Activated CD4-positive, CD25-positive, alpha-beta regulatory T cell (primary cell): ENCODE results near the gene GREB1.
"Not testable (repeated sequence)": the region's sequence is repeated elsewhere in the genome, so short reads cannot be mapped to it uniquely, and the experiment has no call there.

ENCODE experiments used
- DNase-seq, 4 experiments: peaks; one replicate each; lab custom pipeline; 2025; lab: John Stamatoyannopoulos, UW

GREB1 gene

DNA sequence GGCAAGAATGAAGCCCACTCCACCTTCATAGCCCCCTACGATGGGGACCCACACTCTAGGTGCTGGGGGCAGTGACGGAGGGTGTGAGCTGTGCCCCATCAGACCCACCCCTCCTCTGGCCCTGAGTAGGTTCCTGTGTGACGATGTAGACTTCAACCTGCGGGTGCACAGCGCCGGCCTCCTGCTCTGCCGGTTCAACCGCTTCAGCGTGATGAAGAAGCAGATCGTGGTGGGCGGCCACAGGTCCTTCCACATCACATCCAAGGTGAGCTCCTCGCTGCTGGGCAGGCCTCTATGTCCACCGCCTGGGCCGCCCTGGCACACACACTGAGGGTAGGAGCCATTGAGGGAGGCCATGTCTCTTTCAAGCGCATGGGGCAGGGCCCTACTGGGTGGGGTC lies 101.3 kb downstream of the GREB1 start:
- no peak for DNase-seq

- no peak for DNase-seq
These were observed 102.9 kb downstream of the GREB1 start for GRCh38 chr2:11636593-11637295.

DNA sequence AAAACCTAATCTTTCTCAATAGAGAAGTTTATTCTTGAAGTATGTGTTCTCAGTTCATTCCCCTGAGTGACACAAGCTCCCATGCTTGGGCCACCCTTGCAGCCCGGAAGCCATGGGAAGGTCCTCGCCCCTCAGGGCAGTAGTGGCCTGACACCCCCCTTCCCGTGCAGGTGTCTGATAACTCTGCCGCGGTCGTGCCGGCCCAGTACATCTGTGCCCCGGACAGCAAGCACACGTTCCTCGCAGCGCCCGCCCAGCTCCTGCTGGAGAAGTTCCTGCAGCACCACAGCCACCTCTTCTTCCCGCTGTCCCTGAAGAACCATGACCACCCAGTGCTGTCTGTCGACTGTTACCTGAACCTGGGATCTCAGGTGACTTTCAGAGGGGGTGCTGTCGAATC lies 103.7 kb downstream of the GREB1 start:
- DNase-seq: no peak

- DNase-seq: no peak
These were observed 105.7 kb downstream of the GREB1 start for GRCh38 chr2:11639503-11639902.

DNA sequence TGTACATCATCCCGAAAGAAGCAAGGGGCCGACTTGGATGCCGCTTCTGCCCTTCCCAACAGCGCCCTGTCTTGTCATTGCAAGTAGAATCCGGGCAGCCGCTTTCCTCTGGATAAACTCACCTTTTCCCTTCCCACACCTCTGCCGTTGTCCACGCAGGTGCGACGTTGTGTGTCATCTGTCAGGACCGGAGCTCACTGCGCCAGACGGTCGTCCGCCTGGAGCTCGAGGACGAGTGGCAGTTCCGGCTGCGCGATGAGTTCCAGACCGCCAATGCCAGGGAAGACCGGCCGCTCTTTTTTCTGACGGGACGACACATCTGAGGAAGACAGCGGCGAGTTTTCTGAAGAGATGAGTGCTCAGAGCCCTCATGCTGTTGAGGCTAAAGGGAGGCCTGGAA lies 106.3 kb downstream of the GREB1 start:
- DNase-seq: no peak

- DNase-seq: no peak
These were observed 109.1 kb downstream of the GREB1 start for GRCh38 chr2:11642972-11643371.

GRCh38 chr2:11644293-11644692 lies 110.4 kb downstream of the GREB1 start:
- DNase-seq: no peak

- no peak for DNase-seq
These were observed 112.7 kb downstream of the GREB1 start for GRCh38 chr2:11646530-11646929.

- DNase-seq: no peak
These were observed 114.2 kb downstream of the GREB1 start for GRCh38 chr2:11647834-11648600.

- DNase-seq: no peak
These were observed 115.2 kb downstream of the GREB1 start for GRCh38 chr2:11649093-11649492.

DNA sequence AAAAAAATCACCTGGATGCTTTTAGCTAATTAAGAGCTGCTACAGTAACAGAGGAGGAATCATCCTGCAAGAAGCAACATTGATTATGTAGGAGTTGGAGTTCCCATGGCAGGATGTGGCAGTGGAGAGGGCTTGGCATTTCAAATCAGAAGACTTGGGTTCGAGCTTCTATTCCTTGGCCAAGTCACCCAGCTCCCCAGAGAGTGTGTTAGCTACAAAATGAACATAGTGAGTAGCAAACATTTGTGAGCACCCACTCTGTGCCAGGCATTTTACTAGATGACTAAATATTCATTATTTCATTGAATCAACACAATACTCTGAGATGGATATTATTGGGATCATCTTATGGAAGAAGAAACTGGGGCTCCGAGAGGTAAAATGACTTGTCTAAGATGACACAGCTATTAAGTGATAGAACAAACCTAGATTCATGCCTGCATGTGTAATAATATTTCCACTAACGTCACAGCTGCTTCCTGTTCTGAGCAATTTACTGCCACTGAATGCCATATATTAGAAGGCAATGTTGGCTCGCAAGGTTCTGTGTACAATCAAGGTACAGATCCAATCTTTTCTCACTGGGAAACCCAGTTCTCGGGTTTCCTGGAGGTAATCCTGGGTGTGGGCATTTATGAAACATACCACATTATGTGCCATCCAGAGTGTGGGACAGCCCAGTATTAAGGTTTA lies 118.2 kb downstream of the GREB1 start:
- no peak for DNase-seq

- no peak for DNase-seq
These were observed 118.7 kb downstream of the GREB1 start for GRCh38 chr2:11652553-11652952.

GRCh38 chr2:11655495-11655894 lies 121.7 kb downstream of the GREB1 start:
- no peak for DNase-seq

- no peak for DNase-seq
These were observed 122.4 kb downstream of the GREB1 start for GRCh38 chr2:11656252-11656651.

- DNase-seq: no peak
These were observed 122.8 kb downstream of the GREB1 start for GRCh38 chr2:11656671-11657101.

- no peak for DNase-seq
These were observed 123.3 kb downstream of the GREB1 start for GRCh38 chr2:11657195-11657594.

DNA sequence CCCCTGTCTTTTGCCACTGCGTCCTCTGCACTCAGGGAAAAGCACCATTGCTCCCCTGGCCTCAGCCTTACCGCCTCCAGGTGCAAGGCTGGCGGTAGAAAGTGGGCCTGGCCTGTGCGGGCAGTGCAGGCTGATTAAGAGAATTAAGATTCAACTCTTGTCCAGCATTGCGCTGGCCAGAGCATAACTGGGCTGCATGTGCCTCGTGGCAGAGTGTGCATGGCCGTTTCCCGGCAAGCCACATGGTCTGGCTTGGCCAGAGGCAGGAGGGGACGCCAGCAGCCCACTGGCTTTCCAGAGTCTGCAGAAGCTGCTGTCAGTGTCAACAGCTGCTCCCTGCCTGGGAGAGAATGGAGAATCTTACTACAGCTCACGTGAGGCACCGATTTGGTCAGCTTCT lies 123.8 kb downstream of the GREB1 start:
- no peak for DNase-seq

- no peak for DNase-seq
These were observed 124.6 kb downstream of the GREB1 start for GRCh38 chr2:11658208-11659114.

DNA sequence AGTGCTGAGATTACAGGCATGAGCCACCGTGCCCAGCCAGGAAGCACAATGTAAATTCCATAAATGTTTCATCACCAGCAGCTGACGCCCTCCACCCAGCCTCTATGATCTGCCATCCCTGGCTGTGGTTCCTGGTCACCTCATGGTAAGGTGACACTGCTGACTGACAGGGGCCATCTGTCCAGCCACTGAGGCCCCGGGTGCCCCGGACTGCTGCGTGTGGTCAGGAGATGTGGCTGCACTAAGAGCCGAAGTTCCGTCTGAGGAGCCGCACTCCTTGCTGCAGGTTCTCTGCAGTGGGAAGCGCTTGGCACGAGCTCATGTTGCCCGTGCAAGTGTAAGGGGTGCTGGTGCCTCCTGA lies 125.2 kb downstream of the GREB1 start:
- DNase-seq: no peak

DNA sequence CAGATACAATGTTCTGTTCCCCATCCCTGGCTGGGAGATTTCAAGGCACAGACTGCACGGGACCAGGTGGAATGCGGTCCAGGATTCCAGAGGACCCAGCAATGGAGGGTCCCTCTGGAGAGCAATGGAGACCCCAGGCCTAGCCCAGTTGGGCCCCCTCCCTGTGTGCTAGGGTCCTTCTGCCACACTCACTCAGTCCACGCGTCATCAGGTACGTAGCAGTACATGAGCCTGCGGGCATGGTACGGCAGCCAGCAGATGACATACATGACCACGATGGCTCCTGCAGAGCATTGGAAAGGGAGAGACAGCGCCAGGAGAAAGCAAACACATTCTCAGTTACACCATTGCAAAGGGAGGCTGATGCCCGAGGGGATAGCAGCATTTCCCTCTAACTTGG lies 126.0 kb downstream of the GREB1 start:
- DNase-seq: no peak

DNA sequence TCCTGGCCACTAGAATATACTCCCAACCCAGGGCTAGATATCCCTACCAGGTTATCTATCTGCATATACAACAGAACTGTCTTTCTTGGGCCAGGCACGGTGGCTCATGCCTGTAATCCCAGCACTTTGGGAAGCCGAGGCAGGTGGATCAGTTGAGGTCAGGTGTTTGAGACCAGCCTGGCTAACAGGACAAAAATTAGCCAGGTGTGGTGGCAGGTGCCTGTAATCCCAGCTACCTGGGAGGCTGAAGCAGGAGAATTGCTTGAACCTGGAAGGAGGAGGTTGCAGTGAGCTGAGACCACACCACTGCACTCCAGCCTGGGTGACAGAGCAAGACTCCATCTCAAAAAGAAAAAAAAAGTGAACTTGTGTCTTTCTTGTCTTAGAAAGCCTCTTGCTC lies 126.6 kb downstream of the GREB1 start:
- DNase-seq: not testable (repeated sequence)

GRCh38 chr2:11661891-11662435 lies 128.1 kb downstream of the GREB1 start:
- DNase-seq: no peak
